Activated naive CD8-positive, alpha-beta T cell treated with anti-CD3 and anti-CD28 coated beads, Interleukin-2, amount 10 ng/mL, durations not matched to agents 7 days and 5 days (primary cell): ENCODE data around the gene PLEKHA5. TPM values are rescaled to one million over a fixed set of nuclear protein-coding genes. Genes with fewer than 3 reads are reported as not detected.
"Not testable (repeated sequence)": the region's sequence is repeated elsewhere in the genome, so short reads cannot be mapped to it uniquely, and the experiment has no call there.

ENCODE experiments used
- ATAC-seq: fragments of 150-1000 bp; cut with Tn5 transposase; one replicate; pipeline ENCODE4 v1.10.0; 2021; ENCODE audit warnings: low read depth, moderate library complexity
- POLR2A ChIA-PET: fragments of 350-600 bp; sonication (Branson Sonifier 250); formaldehyde crosslinking; loops from one replicate; lab custom pipeline; 2021; ENCODE audit warnings: antibody characterized with exemption; lab: Charles Lee
- DNase-seq: peaks from one replicate; pipeline ENCODE4 v3.0.0; 2021
- H3K27ac Mint-ChIP-seq: one replicate; pipeline ENCODE4 v1.8.0; 2022; ENCODE audit warnings: mild to moderate bottlenecking, mixed read lengths
- H3K27me3 Mint-ChIP-seq: one replicate; pipeline ENCODE4 v1.8.0; 2022; ENCODE audit warnings: mild to moderate bottlenecking, moderate library complexity, mixed read lengths
- H3K36me3 Mint-ChIP-seq: one replicate; pipeline ENCODE4 v1.8.0; 2021; ENCODE audit warnings: mild to moderate bottlenecking, mixed read lengths
- H3K4me1 Mint-ChIP-seq: one replicate; pipeline ENCODE4 v1.8.0; 2021; ENCODE audit warnings: mixed read lengths
- H3K4me3 Mint-ChIP-seq: one replicate; pipeline ENCODE4 v1.8.0; 2022; ENCODE audit warnings: mild to moderate bottlenecking, moderate library complexity, mixed read lengths
- H3K9me3 Mint-ChIP-seq: one replicate; pipeline ENCODE4 v1.8.0; 2021; ENCODE audit warnings: mixed read lengths
- total RNA-seq, 2 experiments: library from RNA; stranded (reverse); gene quantifications; one replicate each; pipeline ENCODE4 v1.2.3, GENCODE V29; 2021

PLEKHA5 gene
- total RNA-seq, 2 experiments from 2014 or later: 4.4 to 5.5 TPM

DNA sequence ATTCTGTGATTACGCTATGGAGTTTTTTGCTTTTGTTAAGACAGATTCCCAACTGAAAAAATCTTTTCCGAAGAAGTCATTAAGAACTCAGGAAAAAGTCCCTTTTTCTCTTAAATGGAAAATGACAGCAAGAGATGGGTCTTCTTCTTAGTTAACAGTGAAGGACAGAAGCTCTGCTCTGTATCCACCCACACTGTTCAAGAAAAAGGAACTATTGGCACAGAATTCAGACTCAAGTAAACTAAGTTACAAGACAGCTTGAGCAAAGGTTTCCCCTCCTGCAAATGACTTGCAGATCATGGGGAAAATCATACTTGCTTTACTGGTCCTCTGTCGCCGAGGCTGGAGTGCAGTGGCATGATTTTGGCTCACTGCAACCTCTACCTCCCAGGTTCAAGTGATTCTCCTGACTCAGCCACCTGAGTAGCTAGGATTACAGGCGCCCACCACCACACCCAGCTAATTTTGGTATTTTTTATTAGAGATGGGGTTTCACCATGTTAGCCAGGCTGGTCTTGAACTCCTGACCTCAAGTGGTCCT is 172.6 kb downstream of the PLEKHA5 start:
- DNase-seq: no peak
- ATAC-seq: no peak
- no peaks in the 10 kb centered on the region for H3K27me3 Mint-ChIP-seq
- no peaks in the 10 kb centered on the region for H3K9me3 Mint-ChIP-seq
- H3K4me3 Mint-ChIP-seq: no peak overlapping the region
- H3K27ac Mint-ChIP-seq: no peak overlapping the region
- no peaks in the 10 kb centered on the region for H3K4me1 Mint-ChIP-seq
- POLR2A ChIA-PET: no interaction called here
- H3K36me3 Mint-ChIP-seq: no peaks in the 10 kb centered on the region

DNA sequence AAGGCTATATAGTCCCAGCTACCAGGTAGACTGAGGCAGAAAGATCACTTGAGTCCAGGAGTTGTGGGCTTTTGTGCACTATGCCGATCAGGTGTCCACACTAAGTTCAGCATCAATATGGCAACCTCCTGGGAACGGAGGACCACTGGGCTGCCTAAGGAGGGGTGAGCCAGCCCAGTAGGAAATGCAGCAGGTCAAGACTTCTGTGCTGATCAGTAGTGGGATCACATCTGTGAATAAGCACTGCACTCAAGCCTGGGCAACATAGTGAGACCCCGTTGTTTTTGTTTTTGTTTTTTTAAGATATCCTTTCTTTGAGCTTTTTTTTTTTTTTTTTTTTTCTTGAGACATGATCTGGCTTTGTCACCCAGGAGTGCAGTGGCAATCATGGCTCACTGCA is 174.0 kb downstream of the PLEKHA5 start:
- H3K27me3 Mint-ChIP-seq: no peaks in the 10 kb centered on the region
- H3K27ac Mint-ChIP-seq: no peak overlapping the region
- H3K9me3 Mint-ChIP-seq: no peaks in the 10 kb centered on the region
- POLR2A ChIA-PET: no interaction called here
- ATAC-seq (no peak), DNase-seq (no peak)
- H3K4me3 Mint-ChIP-seq: no peak overlapping the region
- no peaks in the 10 kb centered on the region for H3K4me1 Mint-ChIP-seq
- H3K36me3 Mint-ChIP-seq: no peaks in the 10 kb centered on the region

DNA sequence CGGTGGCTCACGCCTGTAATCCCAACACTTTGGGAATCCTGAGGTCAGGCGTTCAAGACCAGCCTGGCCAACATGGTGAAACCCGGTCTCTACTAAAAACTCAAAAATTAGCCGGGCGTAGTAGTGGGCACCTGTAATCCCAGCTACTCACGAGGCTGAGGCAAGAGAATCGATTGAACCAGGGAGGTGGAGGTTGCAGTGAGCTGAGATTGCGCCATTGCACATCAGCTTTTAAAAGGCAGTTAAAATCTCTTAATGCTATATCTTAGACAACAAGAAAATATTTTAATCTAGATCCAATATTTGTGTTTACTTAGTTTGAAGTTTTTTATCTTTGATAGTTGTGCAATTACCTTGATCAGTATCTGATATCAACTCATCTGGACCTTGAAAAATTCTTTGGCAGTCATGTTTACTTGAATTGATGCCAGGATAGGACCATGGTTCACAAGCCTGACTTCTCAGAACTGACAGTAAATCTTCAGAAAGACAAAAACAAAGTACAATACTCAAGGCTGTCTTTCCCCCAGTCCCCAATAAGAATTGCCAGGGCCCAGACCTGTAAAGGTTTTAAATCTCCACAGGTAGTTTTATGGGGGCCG is 174.7 kb downstream of the PLEKHA5 start:
- no peak overlapping the region for H3K27ac Mint-ChIP-seq
- H3K9me3 Mint-ChIP-seq: no peaks in the 10 kb centered on the region
- DNase-seq (no peak), ATAC-seq (no peak)
- no peaks in the 10 kb centered on the region for H3K4me1 Mint-ChIP-seq
- H3K27me3 Mint-ChIP-seq: no peaks in the 10 kb centered on the region
- H3K36me3 Mint-ChIP-seq: no peaks in the 10 kb centered on the region
- POLR2A ChIA-PET: no interaction called here
- H3K4me3 Mint-ChIP-seq: no peak overlapping the region

GRCh38 chr12:19305621-19306020 is 176.1 kb downstream of the PLEKHA5 start:
- H3K36me3 Mint-ChIP-seq, POLR2A ChIA-PET, H3K27me3 Mint-ChIP-seq, DNase-seq, H3K4me1 Mint-ChIP-seq, H3K4me3 Mint-ChIP-seq, H3K27ac Mint-ChIP-seq, ATAC-seq, H3K9me3 Mint-ChIP-seq: not testable (repeated sequence)

DNA sequence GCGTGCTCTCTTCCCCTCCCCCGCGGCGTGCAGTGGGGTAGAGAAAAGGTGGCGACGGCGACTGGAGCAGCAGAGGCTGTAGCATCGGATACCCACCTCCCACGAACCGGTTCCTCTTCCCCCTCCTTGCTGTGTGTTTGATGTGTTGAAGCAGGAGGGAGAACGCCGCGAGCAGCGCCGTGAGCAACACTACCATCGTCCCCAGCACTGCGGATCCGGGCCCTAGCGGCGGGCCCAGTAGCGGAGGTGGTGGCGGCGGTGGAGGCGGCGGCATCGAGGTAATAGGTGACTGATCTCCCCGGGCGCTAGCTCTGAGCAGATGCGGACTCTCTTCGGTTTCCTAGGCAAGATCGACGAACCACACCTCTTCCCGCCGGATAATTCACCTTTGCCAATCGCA is 176.8 kb downstream of the PLEKHA5 start:
- no peak for ATAC-seq
- DNase-seq: no peak
- no peaks in the 10 kb centered on the region for H3K9me3 Mint-ChIP-seq
- no peaks in the 10 kb centered on the region for H3K36me3 Mint-ChIP-seq
- POLR2A ChIA-PET: no interaction called here
- H3K27me3 Mint-ChIP-seq: no peaks in the 10 kb centered on the region
- H3K4me1 Mint-ChIP-seq: no peaks in the 10 kb centered on the region
- no peak overlapping the region for H3K4me3 Mint-ChIP-seq
- no peak overlapping the region for H3K27ac Mint-ChIP-seq

GRCh38 chr12:19307451-19307850 is 177.9 kb downstream of the PLEKHA5 start:
- no peaks in the 10 kb centered on the region for H3K4me1 Mint-ChIP-seq
- ATAC-seq (no peak), DNase-seq (no peak)
- no peaks in the 10 kb centered on the region for H3K9me3 Mint-ChIP-seq
- H3K36me3 Mint-ChIP-seq: no peaks in the 10 kb centered on the region
- H3K27ac Mint-ChIP-seq: no peak overlapping the region
- POLR2A ChIA-PET: no interaction called here
- no peak overlapping the region for H3K4me3 Mint-ChIP-seq
- H3K27me3 Mint-ChIP-seq: no peaks in the 10 kb centered on the region

- H3K4me1 Mint-ChIP-seq: no peaks in the 10 kb centered on the region
- DNase-seq (no peak), ATAC-seq (no peak)
- H3K36me3 Mint-ChIP-seq: no peaks in the 10 kb centered on the region
- POLR2A ChIA-PET: no interaction called here
- no peak overlapping the region for H3K4me3 Mint-ChIP-seq
- no peaks in the 10 kb centered on the region for H3K27me3 Mint-ChIP-seq
- no peaks in the 10 kb centered on the region for H3K9me3 Mint-ChIP-seq
- H3K27ac Mint-ChIP-seq: no peak overlapping the region
These were observed 181.6 kb downstream of the PLEKHA5 start for GRCh38 chr12:19311165-19311564.

DNA sequence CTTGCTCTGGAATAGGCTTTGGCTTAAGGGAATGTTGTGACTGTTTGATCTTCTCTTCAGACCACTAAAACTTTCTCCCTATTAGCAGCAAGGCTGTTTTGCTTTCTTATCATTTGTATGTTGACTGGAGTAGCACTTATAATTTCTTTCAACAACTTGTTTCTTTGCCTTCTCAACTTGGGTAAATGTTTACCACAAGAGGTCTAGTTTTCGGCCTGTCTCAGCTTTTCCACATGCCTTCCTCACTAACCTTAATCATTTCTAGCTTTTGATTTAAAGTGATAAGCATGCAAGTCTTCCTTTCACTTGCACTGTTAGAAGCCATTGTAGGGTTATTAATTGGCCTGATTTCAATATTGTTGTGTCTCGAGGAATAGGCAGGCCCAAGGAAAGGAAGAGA is 183.1 kb downstream of the PLEKHA5 start:
- Mint-ChIP-seq H3K9me3 (no peaks in the 10 kb centered on the region), H3K27me3 (no peaks in the 10 kb centered on the region), H3K36me3 (no peaks in the 10 kb centered on the region), H3K4me1 (no peaks in the 10 kb centered on the region), H3K27ac (no peak overlapping the region), H3K4me3 (no peak overlapping the region)
- no peak for DNase-seq
- POLR2A ChIA-PET: no interaction called here
- ATAC-seq: no peak

DNA sequence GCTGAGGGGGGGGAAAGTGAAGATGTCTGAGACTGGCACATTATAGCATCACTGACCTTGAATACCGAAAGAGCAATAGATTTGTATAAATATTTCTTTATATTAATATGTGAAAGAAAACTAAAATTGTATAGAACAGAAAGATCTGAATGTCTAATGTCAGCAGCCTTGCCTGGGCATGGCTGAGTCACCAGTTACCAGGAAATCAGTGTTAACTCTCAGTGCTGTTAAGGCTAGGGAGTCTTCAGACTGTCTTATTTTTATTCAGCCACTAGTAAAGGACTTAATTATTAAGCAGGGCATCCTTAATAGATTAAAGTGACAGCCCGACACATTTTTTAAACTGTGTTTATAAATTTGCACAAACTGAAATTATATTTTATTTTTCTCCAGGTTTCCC is 186.9 kb downstream of the PLEKHA5 start:
- Mint-ChIP-seq H3K27me3 (no peaks in the 10 kb centered on the region), H3K36me3 (no peaks in the 10 kb centered on the region), H3K9me3 (no peaks in the 10 kb centered on the region), H3K4me3 (no peak overlapping the region), H3K27ac (no peak overlapping the region), H3K4me1 (no peaks in the 10 kb centered on the region)
- ATAC-seq (no peak), DNase-seq (no peak)
- POLR2A ChIA-PET: no interaction called here

- Mint-ChIP-seq H3K36me3 (no peaks in the 10 kb centered on the region), H3K4me3 (no peak overlapping the region), H3K4me1 (no peaks in the 10 kb centered on the region), H3K27ac (no peak overlapping the region), H3K9me3 (peaks cover 1% of the 10 kb centered on the region), H3K27me3 (no peaks in the 10 kb centered on the region)
- no peak for ATAC-seq
- POLR2A ChIA-PET: no interaction called here
- no peak for DNase-seq
These were observed 192.8 kb downstream of the PLEKHA5 start for GRCh38 chr12:19322376-19322775.

DNA sequence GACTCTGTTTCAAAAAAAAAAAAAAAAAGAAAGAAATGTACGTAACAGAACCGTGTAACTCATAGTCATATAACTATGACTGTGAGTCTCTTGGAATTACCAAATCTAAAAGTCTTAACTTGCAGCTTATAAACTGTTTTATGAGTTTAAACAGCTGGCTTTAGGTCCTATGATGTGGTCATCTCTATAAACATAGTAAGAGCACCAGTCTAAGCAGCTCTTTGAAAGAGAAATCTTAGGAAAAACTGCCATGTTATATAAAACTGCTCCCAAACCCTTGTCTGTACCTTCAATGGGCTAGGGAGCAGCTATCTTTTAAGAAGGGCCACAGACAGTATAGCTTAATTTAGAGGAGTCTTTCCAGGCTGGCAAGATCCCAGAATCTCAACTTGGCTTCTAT is 194.3 kb downstream of the PLEKHA5 start:
- no peaks in the 10 kb centered on the region for H3K27me3 Mint-ChIP-seq
- peaks cover 4% of the 10 kb centered on the region for H3K9me3 Mint-ChIP-seq
- no peak for DNase-seq
- no peak overlapping the region for H3K4me3 Mint-ChIP-seq
- no peak overlapping the region for H3K27ac Mint-ChIP-seq
- ATAC-seq: no peak
- no peaks in the 10 kb centered on the region for H3K4me1 Mint-ChIP-seq
- POLR2A ChIA-PET: interaction anchor here (0.6 kb wide), 1 partner anchor 229 kb away, joined by 3 read pairs; no protein-coding TSS in a partner anchor
- no peaks in the 10 kb centered on the region for H3K36me3 Mint-ChIP-seq

DNA sequence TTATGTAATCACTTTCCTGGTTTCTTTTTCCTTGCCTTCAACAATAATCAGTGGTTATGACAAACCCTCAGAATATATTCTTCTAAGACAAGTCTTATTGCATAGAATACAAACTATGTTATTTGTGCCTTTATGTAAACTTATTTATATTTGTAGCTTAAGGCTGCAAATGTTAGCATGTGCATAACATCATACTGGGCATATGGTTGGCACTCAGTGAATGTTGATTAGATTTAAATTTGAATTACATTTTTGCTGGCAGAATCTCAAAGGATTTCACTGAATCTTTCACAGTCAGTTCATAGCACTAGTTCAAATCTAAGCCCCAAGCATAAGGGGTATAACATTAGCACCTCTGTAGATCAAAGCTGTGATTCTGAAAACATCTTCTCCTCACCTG is 196.6 kb downstream of the PLEKHA5 start:
- Mint-ChIP-seq H3K4me1 (no peaks in the 10 kb centered on the region), H3K4me3 (no peak overlapping the region), H3K9me3 (peaks cover 4% of the 10 kb centered on the region), H3K36me3 (no peaks in the 10 kb centered on the region), H3K27ac (no peak overlapping the region), H3K27me3 (no peaks in the 10 kb centered on the region)
- POLR2A ChIA-PET: no interaction called here
- ATAC-seq: no peak
- no peak for DNase-seq

- H3K27ac Mint-ChIP-seq: no peak overlapping the region
- POLR2A ChIA-PET: no interaction called here
- peaks cover 2% of the 10 kb centered on the region for H3K9me3 Mint-ChIP-seq
- DNase-seq (no peak), ATAC-seq (no peak)
- H3K4me3 Mint-ChIP-seq: no peak overlapping the region
- H3K4me1 Mint-ChIP-seq: no peaks in the 10 kb centered on the region
- H3K36me3 Mint-ChIP-seq: no peaks in the 10 kb centered on the region
- no peaks in the 10 kb centered on the region for H3K27me3 Mint-ChIP-seq
These were observed 202.7 kb downstream of the PLEKHA5 start for GRCh38 chr12:19332196-19332595.

DNA sequence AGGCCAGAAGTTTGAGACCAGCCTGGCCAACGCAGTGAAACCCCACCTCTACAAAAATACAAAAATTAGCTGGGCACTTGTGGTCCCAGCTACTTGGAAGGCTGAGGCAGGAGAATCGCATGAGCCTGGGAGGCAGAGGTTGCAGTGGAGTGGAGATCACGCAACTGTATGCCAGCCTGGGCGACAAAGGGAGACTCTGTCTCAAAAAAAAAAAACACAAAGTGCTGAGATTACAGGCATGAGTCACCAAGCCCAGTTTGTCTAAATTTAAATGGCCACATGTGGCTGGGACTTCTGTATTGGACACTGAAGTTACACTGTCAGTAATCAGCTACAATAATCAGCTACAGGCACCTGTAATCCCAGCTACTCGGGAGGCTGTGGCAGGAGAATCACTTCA is 208.9 kb downstream of the PLEKHA5 start:
- Mint-ChIP-seq H3K4me3 (no peak overlapping the region), H3K27me3 (no peaks in the 10 kb centered on the region), H3K9me3 (no peaks in the 10 kb centered on the region), H3K4me1 (no peaks in the 10 kb centered on the region), H3K27ac (no peak overlapping the region), H3K36me3 (peaks cover 2% of the 10 kb centered on the region)
- ATAC-seq (no peak), DNase-seq (no peak)
- POLR2A ChIA-PET: no interaction called here
